ENCODE results near the gene NPR2. TPM values are rescaled to one million over a fixed set of nuclear protein-coding genes. Genes with fewer than 3 reads are reported as not detected.
A peak's percentile ranks its signal among the peaks of the same experiment; 100 is the strongest.

Gene NPR2
- total and polyA plus RNA-seq, 2 of the 13 experiments (the other 11 are each of a cell fraction or from before 2014, with no cell fraction given), result 7.4 to 9.4 TPM

- TF ChIP-seq ZNF318 (CRISPR knock-in tag; IDR thresholded peaks at IDR 0.05) (0 out of 2 replicates have a peak, but pooled peaks have one; percentile 44), PHB2 (IDR thresholded peaks at IDR 0.05; ENCODE audit: partially characterized antibody) (no peak), PHF20 (CRISPR knock-in tag; IDR thresholded peaks at IDR 0.05) (peak; percentile 69), ZBTB25 (CRISPR knock-in tag; IDR thresholded peaks at IDR 0.05) (peak; percentile 73), ZNF713 (CRISPR knock-in tag; IDR thresholded peaks at IDR 0.05) (no peak; the same call in 1 of the 2 replicates), JUNB (CRISPR knock-in tag; IDR thresholded peaks at IDR 0.05; ENCODE audit: borderline replicate concordance) (no peak), MAX (IDR thresholded peaks at IDR 0.05) (peak; percentile 92), GPN1 (CRISPR knock-in tag; IDR thresholded peaks at IDR 0.05; ENCODE audit: borderline replicate concordance) (no peak), POLR2G (IDR thresholded peaks at IDR 0.05; ENCODE audit: low read depth, low read length) (no peak), MYNN (CRISPR knock-in tag; IDR thresholded peaks at IDR 0.05; ENCODE audit: low read depth) (peak; percentile 26; the same call in 1 of the 2 replicates), NFE2L1 (CRISPR knock-in tag; IDR thresholded peaks at IDR 0.05; ENCODE audit: borderline replicate concordance) (no peak), NR2F1 (CRISPR knock-in tag; IDR thresholded peaks at IDR 0.05) (no peak), CEBPZ (IDR thresholded peaks at IDR 0.05; ENCODE audit: low read length) (no peak), ZBTB7B (CRISPR knock-in tag; IDR thresholded peaks at IDR 0.05) (peak; percentile 85), HNRNPK (IDR thresholded peaks at IDR 0.05; ENCODE audit: low read depth, low read length, poor library complexity, severe bottlenecking) (peak; percentile 81)
Measured at GRCh38 chr9:35756275-35757225, 34.8 kb upstream of the NPR2 start (continued).
